Glutamatergic neuron (in vitro differentiated cells): ENCODE data around the gene LIMD2. TPM values are rescaled to one million over a fixed set of nuclear protein-coding genes. Genes with fewer than 3 reads are reported as not detected.
A peak's percentile ranks its signal among the peaks of the same experiment; 100 is the strongest.
"Not testable (repeated sequence)": the region's sequence is repeated elsewhere in the genome, so short reads cannot be mapped to it uniquely, and the experiment has no call there.

Experiments used
- DNase-seq: peaks from one replicate; pipeline ENCODE4 v3.0.0; 2022
- H3K27ac Mint-ChIP-seq: one replicate; pipeline ENCODE4 v1.8.0; 2020; ENCODE audit warnings: mild to moderate bottlenecking, mixed read lengths, inconsistent platforms; ENCODE audit not compliant: unreplicated experiment
- H3K27me3 Mint-ChIP-seq: one replicate; pipeline ENCODE4 v1.8.0; 2020; ENCODE audit warnings: mild to moderate bottlenecking, moderate library complexity, mixed read lengths, inconsistent platforms; ENCODE audit not compliant: unreplicated experiment
- H3K36me3 Mint-ChIP-seq: one replicate; pipeline ENCODE4 v1.8.0; 2020; ENCODE audit warnings: mild to moderate bottlenecking, mixed read lengths, inconsistent platforms; ENCODE audit not compliant: unreplicated experiment
- H3K4me1 Mint-ChIP-seq: one replicate; pipeline ENCODE4 v1.8.0; 2020; ENCODE audit warnings: mild to moderate bottlenecking, low read depth, mixed read lengths, inconsistent platforms; ENCODE audit not compliant: unreplicated experiment
- H3K4me3 Mint-ChIP-seq: one replicate; pipeline ENCODE4 v1.8.0; 2020; ENCODE audit warnings: mild to moderate bottlenecking, mixed read lengths, inconsistent platforms; ENCODE audit not compliant: unreplicated experiment
- H3K9me3 Mint-ChIP-seq: one replicate; pipeline ENCODE4 v1.8.0; 2020; ENCODE audit warnings: mild to moderate bottlenecking, moderate library complexity, mixed read lengths, inconsistent platforms; ENCODE audit not compliant: unreplicated experiment
- CTCF ChIP-seq: fragments of 200-600 bp; sonication (generic); IDR thresholded peaks from one replicate; pipeline ENCODE4 v1.5.0; 2021; ENCODE audit not compliant: partially characterized antibody, unreplicated experiment
- total RNA-seq: library from RNA; stranded (reverse); fragmentation: NEBNext Ultra II Directional; extraction: Animal tissue kit (Norgen Biotek cat#: 25700); gene quantifications from one replicate; pipeline ENCODE4 v1.2.1, GENCODE V29; 2021; ENCODE audit not compliant: unreplicated experiment

Gene LIMD2
- total RNA-seq, 1 donor from 2014 or later = 311 TPM

GRCh38 chr17:63735691-63736090 is 35.8 kb upstream of the LIMD2 start:
- peaks cover 3% of the 10 kb centered on the region for H3K4me1 Mint-ChIP-seq
- no peaks in the 10 kb centered on the region for H3K36me3 Mint-ChIP-seq
- H3K9me3 Mint-ChIP-seq = no peaks in the 10 kb centered on the region
- no peak overlapping the region for H3K4me3 Mint-ChIP-seq
- H3K27ac Mint-ChIP-seq = no peak overlapping the region
- DNase-seq = no peak
- no peak for TF ChIP-seq CTCF
- H3K27me3 Mint-ChIP-seq = no peaks in the 10 kb centered on the region

- H3K4me1 Mint-ChIP-seq = no peaks in the 10 kb centered on the region
- no peak overlapping the region for H3K27ac Mint-ChIP-seq
- no peaks in the 10 kb centered on the region for H3K36me3 Mint-ChIP-seq
- no peaks in the 10 kb centered on the region for H3K9me3 Mint-ChIP-seq
- TF ChIP-seq CTCF = no peak
- no peak for DNase-seq
- no peak overlapping the region for H3K4me3 Mint-ChIP-seq
- H3K27me3 Mint-ChIP-seq = no peaks in the 10 kb centered on the region
These were observed 22.5 kb upstream of the LIMD2 start for GRCh38 chr17:63722403-63722802.

- not testable (repeated sequence) for H3K27me3 Mint-ChIP-seq, H3K36me3 Mint-ChIP-seq, DNase-seq, H3K4me3 Mint-ChIP-seq, H3K9me3 Mint-ChIP-seq, H3K27ac Mint-ChIP-seq, H3K4me1 Mint-ChIP-seq
These were observed 20.3 kb upstream of the LIMD2 start for GRCh38 chr17:63720194-63720593.

GRCh38 chr17:63718988-63719387 is 19.1 kb upstream of the LIMD2 start:
- H3K36me3 Mint-ChIP-seq = no peaks in the 10 kb centered on the region
- no peak overlapping the region for H3K4me3 Mint-ChIP-seq
- TF ChIP-seq CTCF = no peak
- no peaks in the 10 kb centered on the region for H3K9me3 Mint-ChIP-seq
- no peaks in the 10 kb centered on the region for H3K4me1 Mint-ChIP-seq
- no peaks in the 10 kb centered on the region for H3K27me3 Mint-ChIP-seq
- H3K27ac Mint-ChIP-seq = no peak overlapping the region
- DNase-seq = no peak

GRCh38 chr17:63716426-63716825 is 16.5 kb upstream of the LIMD2 start:
- H3K27me3 Mint-ChIP-seq = no peaks in the 10 kb centered on the region
- DNase-seq = no peak
- TF ChIP-seq CTCF = no peak
- H3K9me3 Mint-ChIP-seq = no peaks in the 10 kb centered on the region
- H3K27ac Mint-ChIP-seq = peak overlapping the region; percentile 76
- no peaks in the 10 kb centered on the region for H3K36me3 Mint-ChIP-seq
- H3K4me1 Mint-ChIP-seq = no peaks in the 10 kb centered on the region
- no peak overlapping the region for H3K4me3 Mint-ChIP-seq
